Measurements from ENCODE around the gene HP1BP3. TPM values are rescaled to one million over a fixed set of nuclear protein-coding genes. Genes with fewer than 3 reads are reported as not detected.

The HP1BP3 gene
- total and polyA plus RNA-seq, 7 donors: 54.6 to 269 (median 158) TPM

DNA sequence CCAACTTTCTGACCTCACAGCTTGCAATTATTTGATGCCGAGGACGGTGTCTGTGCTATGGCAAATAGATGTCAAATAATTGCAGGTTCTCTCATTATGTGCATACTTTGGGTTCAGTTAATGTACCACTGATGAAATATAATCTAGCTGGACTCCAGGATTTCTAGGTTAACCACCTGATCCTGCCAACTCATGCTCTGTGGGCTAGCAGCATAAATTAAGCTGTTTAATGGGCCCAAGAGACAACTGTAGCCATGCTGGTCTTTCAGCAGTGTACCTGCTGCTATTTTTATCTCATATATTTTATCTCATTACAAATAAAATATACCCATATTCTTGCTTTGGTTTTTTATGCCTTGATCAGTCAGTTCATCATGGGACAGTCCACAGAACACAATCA, 43.3 kb upstream of the HP1BP3 start:
- no peaks in the 10 kb centered on the region for H3K27me3 ChIP-seq
- intact Hi-C loops (cut with DNase I): no loop called here
- TF ChIP-seq, protein P1, sequence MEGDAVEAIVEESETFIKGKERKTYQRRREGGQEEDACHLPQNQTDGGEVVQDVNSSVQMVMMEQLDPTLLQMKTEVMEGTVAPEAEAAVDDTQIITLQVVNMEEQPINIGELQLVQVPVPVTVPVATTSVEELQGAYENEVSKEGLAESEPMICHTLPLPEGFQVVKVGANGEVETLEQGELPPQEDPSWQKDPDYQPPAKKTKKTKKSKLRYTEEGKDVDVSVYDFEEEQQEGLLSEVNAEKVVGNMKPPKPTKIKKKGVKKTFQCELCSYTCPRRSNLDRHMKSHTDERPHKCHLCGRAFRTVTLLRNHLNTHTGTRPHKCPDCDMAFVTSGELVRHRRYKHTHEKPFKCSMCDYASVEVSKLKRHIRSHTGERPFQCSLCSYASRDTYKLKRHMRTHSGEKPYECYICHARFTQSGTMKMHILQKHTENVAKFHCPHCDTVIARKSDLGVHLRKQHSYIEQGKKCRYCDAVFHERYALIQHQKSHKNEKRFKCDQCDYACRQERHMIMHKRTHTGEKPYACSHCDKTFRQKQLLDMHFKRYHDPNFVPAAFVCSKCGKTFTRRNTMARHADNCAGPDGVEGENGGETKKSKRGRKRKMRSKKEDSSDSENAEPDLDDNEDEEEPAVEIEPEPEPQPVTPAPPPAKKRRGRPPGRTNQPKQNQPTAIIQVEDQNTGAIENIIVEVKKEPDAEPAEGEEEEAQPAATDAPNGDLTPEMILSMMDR (IDR thresholded peaks at IDR 0.05): no peak
- TF ChIP-seq EP300 (IDR thresholded peaks at IDR 0.05): no peak
- TF ChIP-seq POLR2AphosphoS5 (IDR thresholded peaks at IDR 0.05): no peak
- H3K9me3 ChIP-seq: no peaks in the 10 kb centered on the region
- H3K4me1 ChIP-seq: peaks cover 0 to 5% (median 0%) of the 10 kb centered on the region in 4 donors
- WGBS, 2 donors: 81 to 92% methylated on average over 2 of the region's 2 CpGs
- no peak overlapping the region for H3K27ac ChIP-seq
- DNase-seq: no peak
- peaks cover 0 to 19% (median 4%) of the 10 kb centered on the region in 4 donors for H3K36me3 ChIP-seq
- no peak overlapping the region for H3K4me3 ChIP-seq

GRCh38 chr1:20829946-20830345, 42.8 kb upstream of the HP1BP3 start:
- Histone ChIP-seq H3K4me3 (no peak overlapping the region), H3K9me3 (no peaks in the 10 kb centered on the region), H3K27me3 (no peaks in the 10 kb centered on the region), H3K36me3 (peaks cover 0 to 20% (median 4%) of the 10 kb centered on the region in 4 donors), H3K27ac (no peak overlapping the region), H3K4me1 (peaks cover 0 to 4% (median 0%) of the 10 kb centered on the region in 4 donors)
- no peak for DNase-seq
- intact Hi-C loops (cut with DNase I): no loop called here
- 21 to 68% methylated on average over 1 of the region's 1 CpG for WGBS, 2 donors
- TF ChIP-seq EP300 (IDR thresholded peaks at IDR 0.05) (no peak), POLR2A (IDR thresholded peaks at IDR 0.05) (no peak), POLR2AphosphoS5 (IDR thresholded peaks at IDR 0.05) (no peak)
- TF ChIP-seq, protein P1 (IDR thresholded peaks at IDR 0.05): no peak

- no peaks in the 10 kb centered on the region for H3K9me3 ChIP-seq
- H3K4me3 ChIP-seq: no peak overlapping the region
- DNase-seq: no peak
- H3K27ac ChIP-seq: no peak overlapping the region
- intact Hi-C loops (cut with DNase I): no loop called here
- H3K4me1 ChIP-seq: no peaks in the 10 kb centered on the region
- peaks cover 0 to 24% (median 4%) of the 10 kb centered on the region in 4 donors for H3K36me3 ChIP-seq
- TF ChIP-seq POLR2A (IDR thresholded peaks at IDR 0.05) (no peak), POLR2AphosphoS5 (IDR thresholded peaks at IDR 0.05) (no peak), EP300 (IDR thresholded peaks at IDR 0.05) (no peak)
- TF ChIP-seq, protein P1 (IDR thresholded peaks at IDR 0.05): no peak
- 71 to 77% methylated on average over 1 of the region's 1 CpG for WGBS, 2 donors
- H3K27me3 ChIP-seq: no peaks in the 10 kb centered on the region
Measured at GRCh38 chr1:20829531-20829930, 42.4 kb upstream of the HP1BP3 start.

DNA sequence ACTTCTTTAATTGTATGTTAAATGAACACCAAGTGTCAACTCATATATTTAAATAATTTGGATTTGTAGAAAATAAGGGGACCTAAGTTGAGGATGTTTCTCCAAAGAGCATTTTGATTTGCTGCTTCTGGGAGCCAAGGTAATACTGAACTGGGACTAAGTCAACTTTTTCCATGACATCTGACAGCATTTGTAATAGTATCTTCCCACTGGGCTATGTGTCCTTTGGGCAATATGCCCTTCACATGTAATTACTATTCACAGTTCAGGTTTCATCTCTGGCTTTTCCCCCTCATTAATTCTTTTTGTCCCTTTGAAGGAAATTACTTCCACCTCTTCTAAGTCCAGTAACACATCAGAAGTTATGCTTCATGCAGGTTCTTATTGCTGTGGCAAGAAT, 36.7 kb upstream of the HP1BP3 start:
- DNase-seq: no peak
- Histone ChIP-seq H3K27ac (no peak overlapping the region), H3K27me3 (no peaks in the 10 kb centered on the region), H3K4me3 (no peak overlapping the region), H3K9me3 (no peaks in the 10 kb centered on the region), H3K36me3 (peaks cover 0 to 49% (median 9%) of the 10 kb centered on the region in 4 donors), H3K4me1 (no peaks in the 10 kb centered on the region)
- intact Hi-C loops (cut with DNase I): no loop called here
- no peak for TF ChIP-seq POLR2AphosphoS5 (IDR thresholded peaks at IDR 0.05)
- no peak for TF ChIP-seq POLR2A (IDR thresholded peaks at IDR 0.05)
- TF ChIP-seq EP300 (IDR thresholded peaks at IDR 0.05): no peak
- TF ChIP-seq, protein P1 (IDR thresholded peaks at IDR 0.05): no peak

GRCh38 chr1:20821466-20821865, 34.4 kb upstream of the HP1BP3 start:
- DNase-seq: no peak
- TF ChIP-seq EP300 (IDR thresholded peaks at IDR 0.05) (no peak), POLR2AphosphoS5 (IDR thresholded peaks at IDR 0.05) (no peak), POLR2A (IDR thresholded peaks at IDR 0.05) (no peak)
- TF ChIP-seq, protein P1 (IDR thresholded peaks at IDR 0.05): no peak
- Histone ChIP-seq H3K36me3 (peaks cover 0 to 49% (median 7%) of the 10 kb centered on the region in 4 donors), H3K27ac (no peak overlapping the region), H3K27me3 (no peaks in the 10 kb centered on the region), H3K4me1 (no peaks in the 10 kb centered on the region), H3K4me3 (no peak overlapping the region), H3K9me3 (no peaks in the 10 kb centered on the region)
- intact Hi-C loops (cut with DNase I): no loop called here
- 46 to 48% methylated on average over 2 of the region's 2 CpGs for WGBS, 2 donors

All from sigmoid colon (tissue), 7 donors.